Activated T-helper 17 cell treated with anti-CD3 and anti-CD28 coated beads, Interleukin-2, amount 50 U/mL, for 72 hours (primary cell): ENCODE data around the gene GPR150. TPM values are rescaled to one million over a fixed set of nuclear protein-coding genes. Genes with fewer than 3 reads are reported as not detected.

Source experiments
- ATAC-seq: fragments of 150-1000 bp; cut with Tn5 transposase; replicated peaks from 2 replicates; pipeline ENCODE4 v1.10.0; 2021; ENCODE audit warnings: mild to moderate bottlenecking, moderate library complexity
- H3K27ac Mint-ChIP-seq: one replicate; pipeline ENCODE4 v1.8.0; 2022; ENCODE audit warnings: mixed read lengths
- H3K27me3 Mint-ChIP-seq: one replicate; pipeline ENCODE4 v1.8.0; 2022; ENCODE audit warnings: mixed read lengths
- H3K36me3 Mint-ChIP-seq: one replicate; pipeline ENCODE4 v1.8.0; 2022; ENCODE audit warnings: low read depth, mild to moderate bottlenecking, mixed read lengths
- H3K4me1 Mint-ChIP-seq: one replicate; pipeline ENCODE4 v1.8.0; 2022; ENCODE audit warnings: mixed read lengths
- H3K4me3 Mint-ChIP-seq: one replicate; pipeline ENCODE4 v1.8.0; 2022; ENCODE audit warnings: mild to moderate bottlenecking, mixed read lengths
- H3K9me3 Mint-ChIP-seq: one replicate; pipeline ENCODE4 v1.8.0; 2022; ENCODE audit warnings: mixed read lengths
- total RNA-seq, 2 donors: library from RNA; stranded (reverse); gene quantifications; one replicate each; pipeline ENCODE4 v1.2.3, GENCODE V29; 2022

The GPR150 gene
- total RNA-seq, 2 donors from 2014 or later, result 0.35 to 0.61 TPM

GRCh38 chr5:95652849-95653248, 33.0 kb downstream of the GPR150 start:
- H3K4me3 Mint-ChIP-seq, result no peak overlapping the region
- no peaks in the 10 kb centered on the region for H3K4me1 Mint-ChIP-seq
- H3K36me3 Mint-ChIP-seq, result peaks cover 50% of the 10 kb centered on the region
- no peaks in the 10 kb centered on the region for H3K27me3 Mint-ChIP-seq
- H3K9me3 Mint-ChIP-seq, result no peaks in the 10 kb centered on the region
- ATAC-seq, result no peak
- H3K27ac Mint-ChIP-seq, result no peak overlapping the region

DNA sequence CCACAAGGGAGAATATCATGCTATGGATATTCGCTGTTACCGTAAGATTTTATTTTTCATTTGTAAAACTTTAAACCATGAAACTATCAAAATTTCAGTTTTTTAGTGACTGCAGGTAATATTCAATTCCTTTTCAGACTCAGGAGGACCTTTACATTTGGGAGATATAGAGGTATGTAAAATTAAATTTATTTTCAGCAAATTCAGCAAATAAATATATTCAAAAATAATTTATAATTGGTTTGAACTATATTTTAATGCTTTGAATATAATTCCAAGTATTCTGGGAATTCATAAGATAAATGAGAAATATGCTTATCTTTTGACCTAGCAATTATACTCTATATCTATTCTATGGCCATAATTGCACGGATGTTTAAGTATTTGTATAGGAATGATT, 34.3 kb downstream of the GPR150 start:
- H3K27me3 Mint-ChIP-seq, result no peaks in the 10 kb centered on the region
- no peaks in the 10 kb centered on the region for H3K9me3 Mint-ChIP-seq
- ATAC-seq, result no peak
- no peaks in the 10 kb centered on the region for H3K4me1 Mint-ChIP-seq
- no peak overlapping the region for H3K4me3 Mint-ChIP-seq
- no peak overlapping the region for H3K27ac Mint-ChIP-seq
- peaks cover 50% of the 10 kb centered on the region for H3K36me3 Mint-ChIP-seq

GRCh38 chr5:95655575-95655974, 35.7 kb downstream of the GPR150 start:
- no peaks in the 10 kb centered on the region for H3K27me3 Mint-ChIP-seq
- H3K27ac Mint-ChIP-seq, result no peak overlapping the region
- H3K9me3 Mint-ChIP-seq, result no peaks in the 10 kb centered on the region
- no peaks in the 10 kb centered on the region for H3K4me1 Mint-ChIP-seq
- peaks cover 50% of the 10 kb centered on the region for H3K36me3 Mint-ChIP-seq
- no peak for ATAC-seq
- H3K4me3 Mint-ChIP-seq, result no peak overlapping the region

DNA sequence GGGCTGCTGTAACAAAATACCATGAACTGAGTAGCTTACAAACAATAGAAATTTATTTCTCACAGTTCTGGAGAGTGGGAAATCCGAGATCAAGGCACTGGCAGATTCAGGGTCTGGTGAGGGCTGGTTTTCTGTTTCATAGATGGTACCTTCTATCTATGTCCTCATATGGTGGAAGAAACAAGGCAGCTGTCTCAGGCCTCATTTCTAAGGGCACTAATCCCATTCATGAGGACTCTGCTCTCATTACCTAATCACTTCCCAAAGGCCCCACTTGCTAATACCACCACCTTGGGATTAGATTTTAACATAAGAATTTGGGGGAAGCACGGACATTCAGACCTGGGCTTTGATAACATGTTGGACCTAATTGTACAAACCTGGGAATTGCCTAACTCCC, 40.2 kb downstream of the GPR150 start:
- no peaks in the 10 kb centered on the region for H3K4me1 Mint-ChIP-seq

DNA sequence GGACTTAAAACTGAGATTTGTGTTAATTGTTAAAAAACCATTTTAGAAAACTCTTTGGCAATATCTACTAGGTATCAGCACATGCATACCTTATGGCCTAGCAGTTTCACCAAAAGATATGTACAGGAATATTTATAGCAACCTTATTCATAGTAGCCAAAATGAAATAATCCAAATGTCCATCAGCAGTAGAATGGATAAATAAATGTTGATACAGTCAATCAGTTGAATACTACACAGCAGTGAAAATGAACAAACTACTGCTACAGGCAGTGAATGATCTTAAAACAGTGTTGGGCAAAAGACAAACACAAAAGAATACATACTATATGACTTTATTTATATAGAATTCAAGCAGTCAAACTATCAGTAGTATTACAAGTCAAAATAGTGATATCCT, 43.1 kb downstream of the GPR150 start:
- H3K27ac Mint-ChIP-seq, result no peak overlapping the region
- no peaks in the 10 kb centered on the region for H3K27me3 Mint-ChIP-seq
- H3K9me3 Mint-ChIP-seq, result no peaks in the 10 kb centered on the region
- no peaks in the 10 kb centered on the region for H3K4me1 Mint-ChIP-seq
- no peak overlapping the region for H3K4me3 Mint-ChIP-seq
- H3K36me3 Mint-ChIP-seq, result no peaks in the 10 kb centered on the region
- no peak for ATAC-seq

More for the DNA sequence above, 40.2 kb downstream of the GPR150 start:
- H3K27ac Mint-ChIP-seq, result no peak overlapping the region
- peaks cover 21% of the 10 kb centered on the region for H3K36me3 Mint-ChIP-seq
- H3K9me3 Mint-ChIP-seq, result no peaks in the 10 kb centered on the region
- no peak for ATAC-seq
- H3K27me3 Mint-ChIP-seq, result no peaks in the 10 kb centered on the region
- no peak overlapping the region for H3K4me3 Mint-ChIP-seq

GRCh38 chr5:95664204-95664786, 44.4 kb downstream of the GPR150 start:
- no peaks in the 10 kb centered on the region for H3K27me3 Mint-ChIP-seq
- no peak for ATAC-seq
- H3K4me1 Mint-ChIP-seq, result no peaks in the 10 kb centered on the region
- H3K9me3 Mint-ChIP-seq, result no peaks in the 10 kb centered on the region
- H3K27ac Mint-ChIP-seq, result no peak overlapping the region
- no peak overlapping the region for H3K4me3 Mint-ChIP-seq
- H3K36me3 Mint-ChIP-seq, result no peaks in the 10 kb centered on the region

GRCh38 chr5:95667061-95667618, 47.3 kb downstream of the GPR150 start:
- Mint-ChIP-seq H3K4me1 (no peaks in the 10 kb centered on the region), H3K36me3 (no peaks in the 10 kb centered on the region), H3K27ac (no peak overlapping the region), H3K9me3 (no peaks in the 10 kb centered on the region), H3K27me3 (no peaks in the 10 kb centered on the region), H3K4me3 (no peak overlapping the region)
- no peak for ATAC-seq

- no peaks in the 10 kb centered on the region for H3K9me3 Mint-ChIP-seq
- no peaks in the 10 kb centered on the region for H3K27me3 Mint-ChIP-seq
- H3K27ac Mint-ChIP-seq, result no peak overlapping the region
- no peaks in the 10 kb centered on the region for H3K4me1 Mint-ChIP-seq
- no peaks in the 10 kb centered on the region for H3K36me3 Mint-ChIP-seq
- no peak for ATAC-seq
- no peak overlapping the region for H3K4me3 Mint-ChIP-seq
Observed at GRCh38 chr5:95667678-95668077, 47.8 kb downstream of the GPR150 start.

DNA sequence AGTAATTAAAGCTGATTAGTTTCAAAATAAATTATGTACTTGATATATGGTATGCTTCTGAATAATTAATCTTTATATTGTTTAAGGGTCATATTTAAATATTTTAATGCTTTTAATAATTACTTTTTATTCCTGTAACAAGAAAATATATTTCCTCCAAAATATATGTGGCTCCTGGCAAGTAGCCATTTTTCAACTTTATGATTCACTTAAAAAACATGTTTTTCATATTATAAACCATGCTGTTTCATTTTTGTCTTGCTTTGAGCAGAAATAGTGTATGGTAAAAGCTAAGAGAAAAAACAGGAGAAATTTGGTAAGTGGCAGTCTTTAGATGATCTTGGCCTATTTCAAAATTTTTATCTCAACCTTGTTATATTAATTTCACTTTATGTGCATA, 48.3 kb downstream of the GPR150 start:
- no peaks in the 10 kb centered on the region for H3K9me3 Mint-ChIP-seq
- no peaks in the 10 kb centered on the region for H3K4me1 Mint-ChIP-seq

GRCh38 chr5:95668728-95669127, 48.8 kb downstream of the GPR150 start:
- no peak for ATAC-seq
- Mint-ChIP-seq H3K9me3 (no peaks in the 10 kb centered on the region), H3K27me3 (peaks cover 4% of the 10 kb centered on the region), H3K4me3 (no peak overlapping the region), H3K27ac (no peak overlapping the region), H3K36me3 (no peaks in the 10 kb centered on the region), H3K4me1 (no peaks in the 10 kb centered on the region)

More for the DNA sequence above, 48.3 kb downstream of the GPR150 start:
- no peak for ATAC-seq
- Mint-ChIP-seq H3K4me3 (no peak overlapping the region), H3K27ac (no peak overlapping the region), H3K27me3 (peaks cover 3% of the 10 kb centered on the region), H3K36me3 (no peaks in the 10 kb centered on the region)

- no peak overlapping the region for H3K4me3 Mint-ChIP-seq
- H3K36me3 Mint-ChIP-seq, result no peaks in the 10 kb centered on the region
Observed at GRCh38 chr5:95669540-95669939, 49.7 kb downstream of the GPR150 start.

GRCh38 chr5:95669985-95670384, 50.1 kb downstream of the GPR150 start:
- Mint-ChIP-seq H3K9me3 (no peaks in the 10 kb centered on the region), H3K36me3 (no peaks in the 10 kb centered on the region), H3K4me1 (no peaks in the 10 kb centered on the region), H3K27me3 (peaks cover 4% of the 10 kb centered on the region), H3K27ac (no peak overlapping the region), H3K4me3 (no peak overlapping the region)
- ATAC-seq, result no peak

More at GRCh38 chr5:95669540-95669939, 49.7 kb downstream of the GPR150 start:
- Mint-ChIP-seq H3K9me3 (no peaks in the 10 kb centered on the region), H3K4me1 (no peaks in the 10 kb centered on the region), H3K27me3 (peaks cover 4% of the 10 kb centered on the region), H3K27ac (no peak overlapping the region)
- no peak for ATAC-seq

DNA sequence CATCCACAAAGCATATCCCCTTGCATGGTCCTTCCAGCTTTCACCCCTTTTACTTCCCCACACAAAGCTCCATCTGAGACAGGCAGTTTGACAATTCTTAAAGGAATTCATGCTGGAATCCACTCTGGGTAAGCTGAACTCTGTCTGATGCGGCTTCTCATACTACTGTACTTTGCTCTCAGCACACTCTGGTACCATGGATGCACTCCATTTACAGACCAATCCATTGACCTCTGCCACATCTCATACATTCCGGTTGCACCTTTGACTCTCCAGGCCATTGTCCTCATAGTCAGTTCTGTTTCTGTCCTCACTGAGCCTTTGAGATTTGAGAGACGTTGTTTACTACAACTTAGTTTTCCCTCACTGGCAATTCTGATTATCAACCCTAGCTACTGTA, 50.7 kb downstream of the GPR150 start:
- H3K36me3 Mint-ChIP-seq, result no peaks in the 10 kb centered on the region
- H3K4me1 Mint-ChIP-seq, result no peaks in the 10 kb centered on the region
- no peak overlapping the region for H3K27ac Mint-ChIP-seq
- H3K27me3 Mint-ChIP-seq, result peaks cover 4% of the 10 kb centered on the region
- no peak for ATAC-seq
- no peak overlapping the region for H3K4me3 Mint-ChIP-seq
- no peaks in the 10 kb centered on the region for H3K9me3 Mint-ChIP-seq
